ENCODE results near the gene AIMP2. TPM values are rescaled to one million over a fixed set of nuclear protein-coding genes. Genes with fewer than 3 reads are reported as not detected.

AIMP2 gene
- total RNA-seq, 1 donor from 2014 or later = 47.7 TPM

DNA sequence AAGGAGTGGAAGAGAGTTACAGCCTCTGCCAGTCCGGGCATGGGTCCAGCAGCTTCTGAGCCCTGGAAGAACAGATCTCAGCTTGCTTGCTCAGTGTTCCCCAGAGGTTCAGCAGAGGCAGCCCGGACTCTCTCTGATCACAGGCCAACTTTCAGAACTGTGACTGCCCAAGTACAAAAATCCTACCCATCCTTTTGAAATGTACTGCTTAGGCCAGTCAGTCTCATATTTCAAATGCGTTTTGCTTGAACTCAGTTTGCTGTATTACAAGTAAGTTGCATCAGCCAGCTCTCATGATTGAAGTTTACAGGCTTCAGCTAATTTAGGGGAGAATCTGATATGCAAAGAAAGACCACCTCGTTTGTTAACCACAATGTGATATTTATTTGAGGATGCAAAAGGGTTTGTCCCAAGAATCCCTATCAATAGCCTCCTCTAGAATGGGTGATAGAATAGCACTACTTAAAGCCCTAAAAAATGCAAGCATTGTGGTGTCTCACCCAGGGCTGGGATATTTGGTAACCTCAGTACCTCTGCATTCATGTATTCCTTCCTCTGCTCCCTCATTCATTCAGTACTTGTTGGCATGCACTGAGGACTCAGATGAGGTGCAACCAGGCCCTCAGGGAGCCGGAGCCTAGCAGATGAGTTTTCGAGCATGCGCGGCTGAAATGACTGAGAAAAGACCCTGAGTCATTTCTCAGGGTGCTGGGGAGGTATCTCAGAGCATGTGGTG lies 7.0 kb downstream of the AIMP2 start:
- DNase-seq (ENCODE audit: extremely low spot score, unreplicated experiment) = peak; percentile 93

DNA sequence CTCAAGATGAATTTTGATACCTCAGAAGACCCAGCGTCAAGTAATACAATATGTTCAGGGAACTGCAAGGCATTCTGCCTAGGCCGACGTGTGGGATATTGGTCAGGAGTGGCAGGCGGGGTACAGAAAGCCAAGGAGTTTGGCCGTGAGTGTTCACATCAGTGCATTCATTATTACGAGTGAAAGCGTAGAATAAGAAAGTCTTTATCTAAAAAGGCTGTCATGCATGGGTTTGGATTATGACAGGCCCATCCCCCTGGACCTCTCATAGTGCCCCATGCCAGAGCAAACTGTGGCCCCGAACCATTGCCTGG lies 7.5 kb downstream of the AIMP2 start:
- H3K27ac Mint-ChIP-seq (ENCODE audit: unreplicated experiment) = peak overlapping the region; percentile 99
- H3K4me3 Mint-ChIP-seq (ENCODE audit: unreplicated experiment) = no peak overlapping the region
- H3K36me3 Mint-ChIP-seq (ENCODE audit: unreplicated experiment) = peaks cover 42% of the 10 kb centered on the region
- no peak for DNase-seq (ENCODE audit: extremely low spot score, unreplicated experiment)
- no peaks in the 10 kb centered on the region for H3K27me3 Mint-ChIP-seq (ENCODE audit: unreplicated experiment)
- H3K9me3 Mint-ChIP-seq (ENCODE audit: unreplicated experiment) = no peaks in the 10 kb centered on the region
- no peak for TF ChIP-seq CTCF (IDR thresholded peaks at IDR 0.05)
- H3K4me1 Mint-ChIP-seq (ENCODE audit: unreplicated experiment) = peaks cover 32% of the 10 kb centered on the region

More for the DNA sequence above, 7.0 kb downstream of the AIMP2 start:
- TF ChIP-seq CTCF (IDR thresholded peaks at IDR 0.05) = no peak
- H3K4me1 Mint-ChIP-seq (ENCODE audit: unreplicated experiment) = peaks cover 34% of the 10 kb centered on the region
- peaks cover 40% of the 10 kb centered on the region for H3K36me3 Mint-ChIP-seq (ENCODE audit: unreplicated experiment)
- H3K4me3 Mint-ChIP-seq (ENCODE audit: unreplicated experiment) = no peak overlapping the region
- H3K9me3 Mint-ChIP-seq (ENCODE audit: unreplicated experiment) = no peaks in the 10 kb centered on the region
- H3K27ac Mint-ChIP-seq (ENCODE audit: unreplicated experiment) = peak overlapping the region; percentile 99
- no peaks in the 10 kb centered on the region for H3K27me3 Mint-ChIP-seq (ENCODE audit: unreplicated experiment)

- Mint-ChIP-seq H3K4me3 (ENCODE audit: unreplicated experiment) (no peak overlapping the region), H3K27me3 (ENCODE audit: unreplicated experiment) (no peaks in the 10 kb centered on the region), H3K27ac (ENCODE audit: unreplicated experiment) (no peak overlapping the region), H3K36me3 (ENCODE audit: unreplicated experiment) (peaks cover 62% of the 10 kb centered on the region), H3K4me1 (ENCODE audit: unreplicated experiment) (peaks cover 13% of the 10 kb centered on the region), H3K9me3 (ENCODE audit: unreplicated experiment) (no peaks in the 10 kb centered on the region)
- no peak for TF ChIP-seq CTCF (IDR thresholded peaks at IDR 0.05)
- DNase-seq (ENCODE audit: extremely low spot score, unreplicated experiment) = no peak
Observed at GRCh38 chr7:6020371-6021286, 11.6 kb downstream of the AIMP2 start.

GRCh38 chr7:6022707-6023106 lies 13.6 kb downstream of the AIMP2 start:
- H3K4me1 Mint-ChIP-seq (ENCODE audit: unreplicated experiment) = peaks cover 6% of the 10 kb centered on the region
- no peak overlapping the region for H3K27ac Mint-ChIP-seq (ENCODE audit: unreplicated experiment)
- no peaks in the 10 kb centered on the region for H3K27me3 Mint-ChIP-seq (ENCODE audit: unreplicated experiment)
- TF ChIP-seq CTCF (IDR thresholded peaks at IDR 0.05) = no peak
- peaks cover 68% of the 10 kb centered on the region for H3K36me3 Mint-ChIP-seq (ENCODE audit: unreplicated experiment)
- H3K9me3 Mint-ChIP-seq (ENCODE audit: unreplicated experiment) = no peaks in the 10 kb centered on the region
- no peak overlapping the region for H3K4me3 Mint-ChIP-seq (ENCODE audit: unreplicated experiment)
- no peak for DNase-seq (ENCODE audit: extremely low spot score, unreplicated experiment)

GRCh38 chr7:6023974-6024435 lies 14.9 kb downstream of the AIMP2 start:
- Mint-ChIP-seq H3K27ac (ENCODE audit: unreplicated experiment) (no peak overlapping the region), H3K4me1 (ENCODE audit: unreplicated experiment) (peaks cover 6% of the 10 kb centered on the region), H3K9me3 (ENCODE audit: unreplicated experiment) (no peaks in the 10 kb centered on the region), H3K36me3 (ENCODE audit: unreplicated experiment) (peaks cover 75% of the 10 kb centered on the region), H3K4me3 (ENCODE audit: unreplicated experiment) (no peak overlapping the region), H3K27me3 (ENCODE audit: unreplicated experiment) (no peaks in the 10 kb centered on the region)
- DNase-seq (ENCODE audit: extremely low spot score, unreplicated experiment) = no peak
- no peak for TF ChIP-seq CTCF (IDR thresholded peaks at IDR 0.05)
